Stomach smooth muscle (tissue), 2 donors: ENCODE results near the gene THAP7.
A peak's percentile ranks its signal among the peaks of the same experiment; 100 is the strongest.

Experiments used
- H3K27ac ChIP-seq: one replicate; pipeline ENCODE4 v1.7.0; 2013; ENCODE audit warnings: mild to moderate bottlenecking, low read length, inconsistent platforms
- H3K27me3 ChIP-seq, 2 donors: one replicate each; pipeline ENCODE4 v1.7.0; 2013; ENCODE audit warnings: low read length in 2 of 2; ENCODE audit not compliant: insufficient read depth in 2 of 2, control insufficient read depth in 1 of 2
- H3K36me3 ChIP-seq, 2 donors: one replicate each; pipeline ENCODE4 v1.7.0; 2013; ENCODE audit warnings: low read length in 2 of 2; ENCODE audit not compliant: control insufficient read depth in 2 of 2, insufficient read depth in 2 of 2
- H3K4me1 ChIP-seq: one replicate; pipeline ENCODE4 v1.7.0; 2013; ENCODE audit warnings: low read length; ENCODE audit not compliant: control insufficient read depth, insufficient read depth
- H3K4me3 ChIP-seq, 2 donors: one replicate each; pipeline ENCODE4 v1.7.0; 2013; ENCODE audit warnings: low read length in 2 of 2
- H3K9ac ChIP-seq, 2 donors: one replicate each; pipeline ENCODE4 v1.7.0; 2013; ENCODE audit warnings: low read length in 2 of 2, mild to moderate bottlenecking in 1 of 2
- H3K9me3 ChIP-seq, 2 donors: one replicate each; pipeline ENCODE4 v1.7.0; 2013; ENCODE audit warnings: low read length in 2 of 2; ENCODE audit not compliant: control insufficient read depth in 2 of 2
- donor health status: healthy.
- donor health status: Pancreatic carcinoma.

Gene THAP7

DNA sequence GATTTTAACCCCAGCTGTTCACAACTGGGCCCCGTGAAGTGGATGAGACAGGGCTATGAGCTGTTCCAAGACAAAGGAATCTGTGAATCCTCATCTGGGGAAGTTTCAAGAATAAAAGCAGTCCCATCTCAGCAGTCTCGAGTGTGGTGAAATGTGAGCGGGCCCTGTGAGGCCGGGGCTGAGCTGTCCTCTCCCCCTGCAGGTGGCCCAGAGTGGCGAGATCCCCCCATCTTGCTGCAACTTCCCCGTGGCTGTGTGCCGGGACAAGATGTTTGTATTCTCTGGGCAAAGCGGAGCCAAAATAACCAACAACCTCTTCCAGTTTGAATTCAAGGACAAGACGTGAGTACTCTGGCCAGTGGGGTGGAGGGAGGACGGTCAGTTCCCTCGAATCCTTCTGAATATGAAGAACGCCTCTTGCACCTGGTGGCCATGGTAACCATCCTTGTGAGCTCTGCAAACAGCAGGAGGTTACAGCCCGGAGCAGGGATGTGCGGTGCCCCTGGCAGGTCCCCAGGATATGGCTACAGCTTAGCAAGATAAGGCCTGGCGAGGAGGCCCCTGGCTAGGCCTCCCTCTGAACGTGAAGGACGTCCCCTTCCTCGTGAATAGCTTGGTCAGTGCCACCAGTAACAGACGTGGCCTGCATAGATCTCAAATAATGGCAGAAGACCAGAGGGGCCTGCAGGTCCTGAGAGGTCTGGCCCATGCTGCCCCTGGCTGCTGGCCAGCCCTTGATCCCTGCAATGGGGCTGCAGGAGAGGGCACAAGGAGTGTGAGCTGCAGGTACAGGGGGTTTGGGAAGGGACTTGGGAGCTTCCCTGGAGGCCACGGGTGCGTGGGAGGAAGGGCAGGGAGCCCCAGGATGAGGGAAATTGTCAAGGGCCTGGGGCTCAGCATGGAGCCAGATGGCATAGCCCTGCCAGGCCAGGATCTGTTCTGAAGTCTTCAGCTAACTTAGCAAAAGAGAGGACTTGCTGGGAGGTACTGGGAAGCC is 11.4 kb downstream of the THAP7 start:
- Histone ChIP-seq H3K4me1 (peaks cover 3% of the 10 kb centered on the region), H3K36me3 (peaks cover 24 to 46% of the 10 kb centered on the region in 2 donors), H3K27ac (no peak overlapping the region), H3K9me3 (no peaks in the 10 kb centered on the region), H3K9ac (no peak overlapping the region), H3K27me3 (no peaks in the 10 kb centered on the region), H3K4me3 (no peak overlapping the region)

DNA sequence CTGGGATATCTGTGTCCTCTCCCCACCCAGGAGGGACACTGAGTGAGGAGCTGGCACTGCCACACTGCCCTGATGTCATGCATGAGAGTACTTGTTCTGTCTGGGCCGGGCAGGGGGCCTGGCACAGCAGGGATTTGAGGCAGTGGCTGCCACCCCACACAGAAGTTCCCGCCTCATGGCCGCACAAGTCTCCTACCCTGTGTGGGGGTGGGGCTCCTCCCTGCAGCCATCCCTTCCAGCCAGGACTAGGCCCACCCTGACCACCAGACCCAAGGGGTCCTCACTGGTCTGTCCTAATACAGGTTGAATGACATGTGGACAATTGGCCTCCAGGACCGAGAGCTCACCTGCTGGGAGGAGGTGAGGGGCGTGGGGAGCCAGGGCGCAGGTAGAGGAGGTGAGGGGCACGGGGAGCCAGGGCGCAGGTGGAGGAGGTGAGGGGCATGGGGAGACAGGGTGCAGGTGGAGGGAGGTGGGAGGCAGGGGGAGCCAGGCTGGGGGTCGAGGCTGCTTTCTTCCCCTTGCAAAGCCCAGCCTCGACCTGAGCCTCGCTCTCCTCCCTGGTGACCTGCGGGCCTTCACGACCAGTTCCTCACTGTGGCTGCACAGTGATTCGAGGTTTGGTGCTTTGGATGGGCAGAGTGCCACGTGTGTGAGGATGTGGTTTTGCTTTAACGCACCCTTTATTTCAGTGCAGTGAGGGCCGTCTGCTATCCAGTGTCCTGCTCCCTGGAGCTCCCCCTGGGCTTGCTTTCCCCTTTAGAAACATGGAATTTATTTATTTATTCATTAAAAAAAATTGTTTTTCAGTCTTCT is 12.4 kb downstream of the THAP7 start:
- Histone ChIP-seq H3K4me3 (no peak overlapping the region), H3K27ac (no peak overlapping the region), H3K9ac (no peak overlapping the region), H3K9me3 (no peaks in the 10 kb centered on the region), H3K27me3 (no peaks in the 10 kb centered on the region), H3K36me3 (peaks cover 20 to 42% of the 10 kb centered on the region in 2 donors), H3K4me1 (peaks cover 3% of the 10 kb centered on the region)

DNA sequence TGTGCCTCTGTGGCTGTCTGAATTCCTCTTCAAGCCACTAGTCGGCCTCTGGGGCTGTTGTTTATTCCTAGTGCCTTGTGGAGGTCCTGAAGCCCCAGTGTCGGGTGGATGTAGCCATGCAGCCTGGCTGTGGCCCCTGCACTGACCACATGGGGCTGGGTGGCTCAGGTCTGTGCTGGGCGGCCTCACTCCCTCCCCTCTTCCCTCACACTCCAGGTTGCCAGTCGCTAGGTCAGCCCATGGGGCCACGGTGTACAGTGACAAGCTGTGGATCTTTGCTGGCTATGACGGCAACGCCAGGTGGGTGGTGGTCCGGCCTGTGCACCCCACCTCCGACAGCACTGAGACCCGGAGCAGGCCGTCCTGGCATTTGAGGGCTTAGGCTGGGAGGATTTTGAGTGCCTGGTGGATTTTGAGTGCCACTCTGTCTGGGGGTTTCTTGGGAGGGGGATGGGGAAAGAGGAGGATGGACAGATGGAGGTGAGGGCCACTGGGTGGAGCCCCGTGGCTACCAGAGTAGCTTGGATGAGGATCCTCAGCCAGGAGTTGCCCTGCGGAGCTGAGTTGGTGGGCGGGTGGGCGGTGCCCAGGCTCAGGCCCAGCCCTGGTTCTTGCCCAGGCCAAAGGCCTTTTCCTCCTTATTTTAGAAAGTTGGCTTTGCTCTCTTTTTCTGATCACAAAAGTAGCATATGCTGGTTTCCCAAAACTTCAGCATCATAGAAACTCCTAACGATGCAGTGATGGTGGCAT is 13.2 kb downstream of the THAP7 start:
- Histone ChIP-seq H3K27ac (no peak overlapping the region), H3K9me3 (no peaks in the 10 kb centered on the region), H3K9ac (peak overlapping the region in 1 of 2 donors; percentile 13), H3K4me3 (no peak overlapping the region), H3K27me3 (no peaks in the 10 kb centered on the region), H3K4me1 (peaks cover 6% of the 10 kb centered on the region), H3K36me3 (peaks cover 26 to 43% of the 10 kb centered on the region in 2 donors)

DNA sequence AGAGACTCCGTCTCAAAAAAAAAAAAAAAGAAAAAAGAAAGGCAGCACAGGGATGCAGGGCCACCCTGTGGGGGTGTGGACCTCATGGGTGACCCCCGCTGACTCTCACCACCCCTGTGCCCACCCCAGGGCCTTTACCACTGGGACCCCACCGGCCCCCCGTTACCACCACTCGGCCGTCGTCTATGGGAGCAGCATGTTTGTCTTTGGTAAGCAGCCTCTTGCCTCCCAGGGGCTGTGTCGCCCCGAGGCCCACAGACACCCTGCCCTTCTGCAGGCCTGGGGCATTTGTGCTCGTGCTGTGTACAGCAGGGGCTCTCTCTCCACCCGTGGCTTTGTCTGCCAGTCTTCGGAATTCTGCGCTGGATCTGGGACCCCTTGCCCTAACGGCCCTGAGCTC is 14.5 kb downstream of the THAP7 start:
- peaks cover 18% of the 10 kb centered on the region for H3K4me1 ChIP-seq
- H3K9me3 ChIP-seq: no peaks in the 10 kb centered on the region
- H3K27ac ChIP-seq: no peak overlapping the region
- H3K9ac ChIP-seq: no peak overlapping the region
- peaks cover 26 to 35% of the 10 kb centered on the region in 2 donors for H3K36me3 ChIP-seq
- H3K27me3 ChIP-seq: no peaks in the 10 kb centered on the region
- H3K4me3 ChIP-seq: no peak overlapping the region

DNA sequence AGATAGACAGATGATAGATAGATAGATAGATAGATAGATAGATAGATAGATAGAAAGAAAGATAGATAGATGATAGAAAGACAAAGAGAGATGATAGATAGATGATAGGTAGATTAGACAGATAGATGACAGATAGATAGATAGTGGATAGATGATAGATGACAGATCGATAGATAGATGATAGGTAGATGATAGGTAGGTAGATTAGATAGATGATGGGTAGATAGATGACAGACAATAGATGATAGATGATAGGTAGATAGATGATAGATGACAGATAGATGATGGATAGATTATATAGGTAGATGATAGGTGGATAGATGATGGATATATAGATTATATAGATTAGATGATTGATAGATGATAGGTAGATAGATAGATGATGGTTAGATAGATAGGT is 15.6 kb downstream of the THAP7 start:
- Histone ChIP-seq H3K27me3 (no peaks in the 10 kb centered on the region), H3K36me3 (peaks cover 19 to 25% of the 10 kb centered on the region in 2 donors), H3K9ac (no peak overlapping the region), H3K4me1 (peaks cover 23% of the 10 kb centered on the region), H3K27ac (no peak overlapping the region), H3K9me3 (no peaks in the 10 kb centered on the region), H3K4me3 (no peak overlapping the region)

DNA sequence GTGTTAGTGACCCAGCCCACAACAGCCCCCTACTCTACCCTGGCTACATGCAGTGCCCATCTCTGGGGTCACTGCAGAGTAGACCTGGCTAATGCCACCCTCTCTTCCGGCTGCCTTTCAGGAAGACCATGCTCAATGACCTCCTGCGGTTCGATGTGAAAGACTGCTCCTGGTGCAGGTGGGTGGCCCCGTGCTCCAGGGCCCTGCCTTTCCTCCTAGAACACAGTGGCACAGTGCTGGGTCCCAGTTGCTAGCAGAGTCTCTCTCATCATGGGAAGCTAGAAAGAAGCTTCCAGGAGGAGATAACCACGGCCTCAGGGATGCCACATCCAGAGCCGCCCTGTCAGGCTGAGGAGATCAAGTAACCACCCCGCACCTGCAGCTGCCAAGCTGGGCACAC is 16.2 kb downstream of the THAP7 start:
- Histone ChIP-seq H3K4me1 (peaks cover 30% of the 10 kb centered on the region), H3K4me3 (no peak overlapping the region), H3K9ac (no peak overlapping the region), H3K27ac (no peak overlapping the region), H3K9me3 (no peaks in the 10 kb centered on the region), H3K36me3 (peaks cover 19 to 25% of the 10 kb centered on the region in 2 donors), H3K27me3 (no peaks in the 10 kb centered on the region)

DNA sequence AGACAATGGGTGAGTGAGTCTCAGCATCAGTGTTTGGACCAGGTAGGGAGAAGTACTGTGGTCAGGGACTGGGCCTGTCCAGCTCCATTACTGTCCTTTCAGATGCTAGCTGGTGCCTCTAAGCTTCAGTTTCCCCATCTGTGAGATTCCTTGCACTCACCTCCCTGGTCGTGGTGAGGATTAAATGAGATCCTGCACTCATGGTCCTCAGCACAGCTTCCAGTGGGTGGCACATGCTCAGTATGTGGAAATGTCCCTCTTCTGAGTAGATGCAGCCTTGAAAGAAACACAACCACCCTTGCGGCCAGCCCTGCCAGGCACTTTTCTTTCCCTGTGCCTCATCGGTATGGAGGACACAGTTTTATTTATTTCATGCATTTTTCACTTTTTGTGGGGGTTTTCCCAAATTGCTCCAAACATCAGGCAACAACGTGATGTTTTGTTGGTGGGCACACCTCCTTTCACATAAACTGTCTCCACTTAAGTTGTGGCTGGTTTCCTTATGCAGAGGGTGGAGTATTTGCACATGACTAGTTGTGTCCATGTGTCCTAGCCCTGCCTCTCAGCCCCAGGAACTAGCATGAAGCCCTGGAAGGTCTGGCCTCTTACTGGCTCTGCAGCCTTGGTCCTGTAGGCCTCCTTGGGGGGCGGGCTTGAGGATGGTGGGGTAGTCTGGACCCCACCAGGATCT is 18.7 kb downstream of the THAP7 start:
- H3K36me3 ChIP-seq: peaks cover 15 to 18% of the 10 kb centered on the region in 2 donors
- H3K27me3 ChIP-seq: no peaks in the 10 kb centered on the region
- H3K4me3 ChIP-seq: peak overlapping the region; percentile 93 to 96
- H3K9me3 ChIP-seq: peaks cover 0 to 5% of the 10 kb centered on the region in 2 donors
- peak overlapping the region; percentile 93 to 98 for H3K9ac ChIP-seq
- peaks cover 40% of the 10 kb centered on the region for H3K4me1 ChIP-seq
- H3K27ac ChIP-seq: no peak overlapping the region

DNA sequence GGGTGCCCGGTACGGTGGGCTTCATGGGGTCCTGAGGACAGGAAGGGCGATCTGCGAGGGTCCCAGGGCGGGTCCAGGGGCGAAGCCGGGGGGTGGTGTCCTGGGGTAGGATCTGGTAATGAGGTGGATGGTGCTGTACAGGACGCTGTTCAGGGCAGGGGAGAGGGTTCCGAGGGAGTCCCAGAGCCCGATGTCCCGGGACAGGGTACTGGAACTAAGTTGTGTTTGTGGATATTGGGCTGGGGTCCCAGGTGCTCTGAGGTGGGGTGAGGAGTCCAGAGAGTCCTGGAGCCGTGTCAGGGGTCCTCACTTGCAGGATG is 19.4 kb downstream of the THAP7 start:
- H3K36me3 ChIP-seq: peaks cover 12% of the 10 kb centered on the region in 2 donors
- H3K9me3 ChIP-seq: peaks cover 0 to 6% of the 10 kb centered on the region in 2 donors
- peak overlapping the region; percentile 93 to 98 for H3K9ac ChIP-seq
- H3K4me3 ChIP-seq: peak overlapping the region; percentile 93 to 96
- no peaks in the 10 kb centered on the region for H3K27me3 ChIP-seq
- H3K4me1 ChIP-seq: peaks cover 40% of the 10 kb centered on the region
- H3K27ac ChIP-seq: peak overlapping the region; percentile 84

DNA sequence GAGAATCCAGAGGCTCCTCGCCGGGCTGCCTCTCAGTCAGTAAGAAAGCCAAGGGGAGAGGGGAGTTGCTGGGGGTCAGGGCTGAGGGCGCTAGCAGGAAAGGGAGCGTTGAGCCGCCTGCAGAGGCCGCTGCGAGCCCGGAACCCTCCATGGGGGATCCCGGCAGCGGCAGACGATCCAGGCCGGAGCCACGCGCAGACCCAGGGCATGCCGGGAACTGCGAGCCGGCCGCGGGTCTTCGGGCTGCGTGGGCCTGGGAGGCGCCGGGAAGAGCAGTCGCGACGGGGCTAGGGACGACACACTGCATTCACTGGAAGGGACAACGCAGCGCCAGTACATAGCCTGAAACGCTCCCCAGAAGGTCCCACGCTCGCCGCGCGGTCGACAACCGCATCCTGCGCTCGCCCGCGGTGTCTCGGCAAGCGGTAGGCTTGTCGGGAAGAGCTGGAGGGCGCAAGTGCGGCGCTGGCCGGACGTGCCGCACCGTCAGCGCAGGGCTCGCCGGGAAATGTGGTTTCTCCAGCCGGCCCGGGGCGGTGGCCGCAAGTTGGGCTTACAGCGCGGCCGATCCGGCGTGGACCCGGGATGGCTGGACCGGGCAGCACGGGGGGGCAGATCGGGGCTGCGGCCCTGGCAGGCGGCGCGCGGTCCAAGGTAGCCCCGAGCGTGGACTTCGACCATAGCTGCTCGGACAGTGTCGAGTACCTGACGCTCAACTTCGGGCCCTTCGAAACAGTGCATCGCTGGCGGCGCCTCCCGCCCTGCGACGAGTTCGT is 19.9 kb downstream of the THAP7 start, which contains the start of gene LZTR1:
Gene LZTR1, plus strand, starts transcription at position 511 of the 776 bp plus-strand sequence. Its CDS starts 75 bp downstream, at position 586.
- H3K4me3 ChIP-seq: peak within 1 kb of the TSS; percentile 93 to 96
- H3K27me3 ChIP-seq: no peaks in the 10 kb centered on the region
- H3K9me3 ChIP-seq: peaks cover 0 to 6% of the 10 kb centered on the region in 2 donors
- peaks cover 9 to 12% of the 10 kb centered on the region in 2 donors for H3K36me3 ChIP-seq
- peak within 1 kb of the TSS; percentile 93 to 98 for H3K9ac ChIP-seq
- H3K4me1 ChIP-seq: peaks cover 40% of the 10 kb centered on the region
- peak within 1 kb of the TSS; percentile 84 for H3K27ac ChIP-seq
